ENCODE measurements around the gene CCDC85C. TPM values are rescaled to one million over a fixed set of nuclear protein-coding genes. Genes with fewer than 3 reads are reported as not detected.

The CCDC85C gene
- total RNA-seq, 1 experiment from 2014 or later, result 35.8 TPM

DNA sequence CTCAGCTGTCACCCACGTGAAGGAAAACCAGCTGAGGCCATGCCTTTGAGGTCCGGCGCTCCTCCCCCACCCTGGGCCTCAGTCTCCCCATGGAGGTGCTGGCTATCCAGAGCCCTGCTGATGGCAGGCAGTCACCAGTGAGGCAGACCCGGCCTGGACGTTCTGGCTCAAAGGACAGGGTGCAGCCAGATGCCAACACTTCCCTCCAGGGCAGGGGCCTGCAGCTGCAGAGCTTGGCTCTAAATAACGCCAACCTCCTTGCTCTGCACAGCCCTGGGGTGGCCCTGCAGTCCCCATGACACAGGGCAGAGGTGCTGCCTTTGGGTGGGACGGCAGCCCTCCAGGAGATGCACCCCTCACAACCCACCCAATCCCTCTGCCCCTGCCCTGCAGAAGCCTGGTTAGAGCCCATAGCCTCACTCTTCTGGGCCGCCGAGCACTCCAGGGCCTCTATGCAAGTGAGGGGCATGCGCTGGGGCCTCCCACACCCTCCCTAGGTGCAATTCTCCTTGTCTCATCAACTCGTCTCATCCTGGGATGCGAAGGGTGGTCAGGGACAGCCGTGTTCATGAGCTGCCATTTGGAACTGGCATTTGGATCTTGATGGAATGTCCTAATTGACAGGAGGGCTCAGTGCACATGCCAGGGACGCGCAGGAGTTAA, 30.4 kb downstream of the CCDC85C start:
- Mint-ChIP-seq H3K27ac (peak overlapping the region; percentile 7; the same call in 1 of the 2 replicates), H3K4me3 (no peak overlapping the region), H3K9me3 (no peaks in the 10 kb centered on the region), H3K36me3 (no peaks in the 10 kb centered on the region), H3K4me1 (peaks cover 76% of the 10 kb centered on the region), H3K27me3 (ENCODE audit: low read depth) (peaks cover 8% of the 10 kb centered on the region; the same call in 1 of the 2 replicates)
- ChIA-PET CTCF (interaction anchor here (0.5 to 4.0 kb wide), 13 partner anchors 9 to 581 kb away, joined by 3 to 31 read pairs (median 4); partner anchors contain the start of gene CCDC85C), POLR2A (interaction anchor here (1.8 kb wide), 1 partner anchor 30 kb away, joined by 6 read pairs; the partner anchor contains the start of gene CCDC85C)
- no peak for DNase-seq (ENCODE audit: low spot score)
- no peak for ATAC-seq
- TF ChIP-seq, protein P1, sequence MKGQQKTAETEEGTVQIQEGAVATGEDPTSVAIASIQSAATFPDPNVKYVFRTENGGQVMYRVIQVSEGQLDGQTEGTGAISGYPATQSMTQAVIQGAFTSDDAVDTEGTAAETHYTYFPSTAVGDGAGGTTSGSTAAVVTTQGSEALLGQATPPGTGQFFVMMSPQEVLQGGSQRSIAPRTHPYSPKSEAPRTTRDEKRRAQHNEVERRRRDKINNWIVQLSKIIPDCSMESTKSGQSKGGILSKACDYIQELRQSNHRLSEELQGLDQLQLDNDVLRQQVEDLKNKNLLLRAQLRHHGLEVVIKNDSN (CRISPR knock-in tag; IDR thresholded peaks at IDR 0.05), result no peak
- TF ChIP-seq, protein P2, sequence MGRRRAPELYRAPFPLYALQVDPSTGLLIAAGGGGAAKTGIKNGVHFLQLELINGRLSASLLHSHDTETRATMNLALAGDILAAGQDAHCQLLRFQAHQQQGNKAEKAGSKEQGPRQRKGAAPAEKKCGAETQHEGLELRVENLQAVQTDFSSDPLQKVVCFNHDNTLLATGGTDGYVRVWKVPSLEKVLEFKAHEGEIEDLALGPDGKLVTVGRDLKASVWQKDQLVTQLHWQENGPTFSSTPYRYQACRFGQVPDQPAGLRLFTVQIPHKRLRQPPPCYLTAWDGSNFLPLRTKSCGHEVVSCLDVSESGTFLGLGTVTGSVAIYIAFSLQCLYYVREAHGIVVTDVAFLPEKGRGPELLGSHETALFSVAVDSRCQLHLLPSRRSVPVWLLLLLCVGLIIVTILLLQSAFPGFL (CRISPR knock-in tag; IDR thresholded peaks at IDR 0.05; ENCODE audit: borderline replicate concordance), result no peak
- TF ChIP-seq ETV6 (CRISPR knock-in tag; IDR thresholded peaks at IDR 0.05) (no peak), EMX1 (CRISPR knock-in tag; IDR thresholded peaks at IDR 0.05) (no peak)

DNA sequence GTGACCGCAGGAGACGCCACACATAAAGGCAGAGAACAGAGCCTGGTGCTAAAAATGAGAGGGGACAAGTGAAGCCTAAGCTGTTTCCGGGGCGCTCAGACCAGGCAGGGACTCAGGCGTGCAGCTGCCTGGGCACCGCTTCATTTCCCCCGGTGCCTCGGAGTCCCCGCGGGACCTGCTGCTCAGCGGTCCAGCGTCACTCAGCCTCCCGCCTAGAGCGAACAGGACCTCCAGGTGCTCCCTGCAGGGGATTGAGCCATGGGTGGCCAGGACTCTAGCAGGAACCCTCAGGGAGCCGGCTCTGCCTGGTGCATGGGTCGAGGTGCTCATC, 31.0 kb downstream of the CCDC85C start:
- DNase-seq (ENCODE audit: low spot score), result no peak
- Mint-ChIP-seq H3K36me3 (no peaks in the 10 kb centered on the region), H3K4me3 (no peak overlapping the region), H3K27ac (no peak overlapping the region; the same call in 1 of the 2 replicates), H3K27me3 (ENCODE audit: low read depth) (peaks cover 8% of the 10 kb centered on the region; the same call in 1 of the 2 replicates), H3K4me1 (peaks cover 79% of the 10 kb centered on the region), H3K9me3 (no peaks in the 10 kb centered on the region)
- ChIA-PET CTCF (interaction anchor here (0.8 to 4.0 kb wide), 5 partner anchors 31 to 620 kb away, joined by 3 to 31 read pairs (median 3); partner anchors contain the start of gene CCDC85C), POLR2A (no interaction called here)
- no peak for ATAC-seq
- TF ChIP-seq CREM (CRISPR knock-in tag; IDR thresholded peaks at IDR 0.05), result no peak
- no peak for TF ChIP-seq PRRX2 (CRISPR knock-in tag; IDR thresholded peaks at IDR 0.05)
- no peak for TF ChIP-seq ZNF671 (CRISPR knock-in tag; IDR thresholded peaks at IDR 0.05)
- TF ChIP-seq KAT7 (CRISPR knock-in tag; IDR thresholded peaks at IDR 0.05; ENCODE audit: borderline replicate concordance), result no peak
- no peak for TF ChIP-seq NR3C1 (CRISPR knock-in tag; conservative IDR thresholded peaks at IDR 0.05; ENCODE audit: low read depth)
- TF ChIP-seq, protein P3, sequence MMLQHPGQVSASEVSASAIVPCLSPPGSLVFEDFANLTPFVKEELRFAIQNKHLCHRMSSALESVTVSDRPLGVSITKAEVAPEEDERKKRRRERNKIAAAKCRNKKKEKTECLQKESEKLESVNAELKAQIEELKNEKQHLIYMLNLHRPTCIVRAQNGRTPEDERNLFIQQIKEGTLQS (CRISPR knock-in tag; conservative IDR thresholded peaks at IDR 0.05), result no peak
- no peak for TF ChIP-seq JUN (CRISPR knock-in tag; IDR thresholded peaks at IDR 0.05)
- no peak for TF ChIP-seq GRHL2 (CRISPR knock-in tag; IDR thresholded peaks at IDR 0.05; ENCODE audit: insufficient replicate concordance, severe bottlenecking)
- TF ChIP-seq, protein P1 (CRISPR knock-in tag; IDR thresholded peaks at IDR 0.05), result no peak
- TF ChIP-seq NFE2L1 (CRISPR knock-in tag; IDR thresholded peaks at IDR 0.05), result no peak

DNA sequence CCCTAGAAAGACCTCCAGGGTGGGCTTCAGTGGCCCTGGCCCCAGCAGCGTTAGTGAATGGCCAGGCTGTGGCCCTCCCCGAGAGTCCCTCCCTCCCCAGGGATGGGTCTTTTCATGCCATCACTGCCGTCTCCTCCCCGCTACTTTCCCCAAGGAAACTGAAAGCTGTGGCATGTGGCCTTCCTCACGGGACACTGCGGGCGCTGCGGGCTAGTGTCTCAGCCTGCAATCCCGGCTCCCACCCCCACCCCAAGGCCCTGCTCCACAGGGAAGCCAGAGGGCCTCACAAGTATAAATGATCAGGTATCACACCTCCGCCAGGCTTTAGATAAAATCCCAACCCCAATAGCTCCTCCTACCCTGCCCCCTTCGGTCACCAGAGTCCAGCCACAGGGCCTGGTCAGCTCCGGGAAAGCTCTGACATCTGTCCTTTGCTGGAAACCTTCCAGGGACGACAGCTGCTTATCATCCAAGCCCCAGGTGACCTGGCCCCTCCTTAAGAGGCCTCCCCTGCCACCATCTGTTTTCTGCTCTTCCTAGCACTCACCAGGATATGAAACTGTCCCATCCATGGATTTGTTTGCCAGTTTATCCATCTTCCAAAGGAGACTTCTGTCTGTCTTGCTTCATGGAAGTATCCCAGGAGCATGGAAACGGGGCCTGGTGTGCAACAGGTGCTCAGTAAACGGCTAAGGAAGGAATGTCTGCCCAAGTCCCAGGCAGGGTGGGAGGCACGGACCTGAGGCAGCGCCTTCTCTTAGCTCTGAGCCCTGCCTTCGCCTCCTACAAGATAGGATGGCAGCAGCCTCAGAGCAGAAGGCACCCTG, 31.6 kb downstream of the CCDC85C start:
- no peak for DNase-seq (ENCODE audit: low spot score)
- Mint-ChIP-seq H3K9me3 (no peaks in the 10 kb centered on the region), H3K27me3 (ENCODE audit: low read depth) (peaks cover 8% of the 10 kb centered on the region; the same call in 1 of the 2 replicates), H3K4me1 (peaks cover 76% of the 10 kb centered on the region), H3K27ac (no peak overlapping the region; the same call in 1 of the 2 replicates), H3K4me3 (no peak overlapping the region), H3K36me3 (no peaks in the 10 kb centered on the region)
- ChIA-PET CTCF (interaction anchor here (0.5 to 4.0 kb wide), 5 partner anchors 31 to 620 kb away, joined by 3 to 31 read pairs (median 3); partner anchors contain the start of gene CCDC85C), POLR2A (no interaction called here)
- no peak for ATAC-seq
- no peak for TF ChIP-seq ZNF232 (CRISPR knock-in tag; IDR thresholded peaks at IDR 0.05)
- TF ChIP-seq, protein P4, sequence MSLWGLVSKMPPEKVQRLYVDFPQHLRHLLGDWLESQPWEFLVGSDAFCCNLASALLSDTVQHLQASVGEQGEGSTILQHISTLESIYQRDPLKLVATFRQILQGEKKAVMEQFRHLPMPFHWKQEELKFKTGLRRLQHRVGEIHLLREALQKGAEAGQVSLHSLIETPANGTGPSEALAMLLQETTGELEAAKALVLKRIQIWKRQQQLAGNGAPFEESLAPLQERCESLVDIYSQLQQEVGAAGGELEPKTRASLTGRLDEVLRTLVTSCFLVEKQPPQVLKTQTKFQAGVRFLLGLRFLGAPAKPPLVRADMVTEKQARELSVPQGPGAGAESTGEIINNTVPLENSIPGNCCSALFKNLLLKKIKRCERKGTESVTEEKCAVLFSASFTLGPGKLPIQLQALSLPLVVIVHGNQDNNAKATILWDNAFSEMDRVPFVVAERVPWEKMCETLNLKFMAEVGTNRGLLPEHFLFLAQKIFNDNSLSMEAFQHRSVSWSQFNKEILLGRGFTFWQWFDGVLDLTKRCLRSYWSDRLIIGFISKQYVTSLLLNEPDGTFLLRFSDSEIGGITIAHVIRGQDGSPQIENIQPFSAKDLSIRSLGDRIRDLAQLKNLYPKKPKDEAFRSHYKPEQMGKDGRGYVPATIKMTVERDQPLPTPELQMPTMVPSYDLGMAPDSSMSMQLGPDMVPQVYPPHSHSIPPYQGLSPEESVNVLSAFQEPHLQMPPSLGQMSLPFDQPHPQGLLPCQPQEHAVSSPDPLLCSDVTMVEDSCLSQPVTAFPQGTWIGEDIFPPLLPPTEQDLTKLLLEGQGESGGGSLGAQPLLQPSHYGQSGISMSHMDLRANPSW (CRISPR knock-in tag; conservative IDR thresholded peaks at IDR 0.05; ENCODE audit: low read depth), result no peak
- TF ChIP-seq ZNF671 (CRISPR knock-in tag; IDR thresholded peaks at IDR 0.05), result no peak
- no peak for TF ChIP-seq SMAD3 (CRISPR knock-in tag; IDR thresholded peaks at IDR 0.05; ENCODE audit: borderline replicate concordance)
- TF ChIP-seq, protein P5, sequence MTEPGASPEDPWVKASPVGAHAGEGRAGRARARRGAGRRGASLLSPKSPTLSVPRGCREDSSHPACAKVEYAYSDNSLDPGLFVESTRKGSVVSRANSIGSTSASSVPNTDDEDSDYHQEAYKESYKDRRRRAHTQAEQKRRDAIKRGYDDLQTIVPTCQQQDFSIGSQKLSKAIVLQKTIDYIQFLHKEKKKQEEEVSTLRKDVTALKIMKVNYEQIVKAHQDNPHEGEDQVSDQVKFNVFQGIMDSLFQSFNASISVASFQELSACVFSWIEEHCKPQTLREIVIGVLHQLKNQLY (CRISPR knock-in tag; IDR thresholded peaks at IDR 0.05), result no peak
- no peak for TF ChIP-seq ZNF263 (CRISPR knock-in tag; IDR thresholded peaks at IDR 0.05; ENCODE audit: low read depth)
- TF ChIP-seq MXD4 (CRISPR knock-in tag; IDR thresholded peaks at IDR 0.05; ENCODE audit: borderline replicate concordance), result no peak
- no peak for TF ChIP-seq ZNF396 (CRISPR knock-in tag; IDR thresholded peaks at IDR 0.05; ENCODE audit: borderline replicate concordance)
- TF ChIP-seq RELA (CRISPR knock-in tag; IDR thresholded peaks at IDR 0.05; ENCODE audit: borderline replicate concordance), result no peak
- no peak for TF ChIP-seq ATF1 (CRISPR knock-in tag; IDR thresholded peaks at IDR 0.05)
